Measurements from ENCODE around the gene GUCY1A1. TPM values are rescaled to one million over a fixed set of nuclear protein-coding genes. Genes with fewer than 3 reads are reported as not detected.

Gene GUCY1A1
- total and polyA plus RNA-seq, 2 of the 4 experiments (the other 2 are of a cell fraction), result 0.19 to 0.54 TPM

DNA sequence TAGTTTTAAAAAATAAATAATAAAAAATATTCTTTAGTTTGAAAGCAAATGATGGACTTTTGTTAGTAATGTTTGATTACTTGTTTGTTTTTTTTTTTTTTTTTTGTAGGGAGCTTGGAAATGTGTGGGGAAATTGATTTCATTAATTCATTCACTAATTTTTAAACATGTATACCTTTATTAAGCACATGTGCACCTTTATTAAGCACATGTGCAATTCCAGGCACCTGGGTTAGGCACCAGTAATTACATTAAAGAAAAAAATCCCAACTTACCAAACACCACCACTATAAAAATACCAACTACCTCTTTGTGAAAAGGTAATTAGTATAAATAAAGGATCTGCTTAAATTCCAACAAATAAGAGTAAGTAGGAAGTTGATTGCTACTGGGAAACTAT, 101.7 kb downstream of the GUCY1A1 start:
- no peaks in the 10 kb centered on the region for H3K27me3 ChIP-seq (ENCODE audit: control insufficient read depth, insufficient read depth, low read length)
- ATAC-seq (ENCODE audit: low read depth), result no peak

More for the DNA sequence above, 101.7 kb downstream of the GUCY1A1 start:
- Histone ChIP-seq H2AFZ (replicated peaks; ENCODE audit: low read length, poor library complexity) (no peak overlapping the region), H3K56ac (ENCODE audit: extremely low read depth, insufficient read depth, low read length) (no peak overlapping the region), H3K9me1 (ENCODE audit: insufficient read depth, low read length) (no peaks in the 10 kb centered on the region), H4K8ac (ENCODE audit: low read depth in 2 of 2, low read length in 2 of 2) (no peak overlapping the region), H4K5ac (ENCODE audit: low read depth, low read length) (no peak overlapping the region), H4K91ac (ENCODE audit: insufficient read depth, low read depth, low read length) (no peak overlapping the region), H3K4me2 (ENCODE audit: low read depth, low read length) (no peak overlapping the region), H3K23ac (ENCODE audit: low read depth, low read length) (no peak overlapping the region), H3K18ac (ENCODE audit: low read depth, low read length) (no peak overlapping the region), H3K4ac (ENCODE audit: low read depth, low read length) (no peak overlapping the region), H4K20me1 (ENCODE audit: insufficient read depth, low read length) (no peaks in the 10 kb centered on the region), H3K4me1 (ENCODE audit: control insufficient read depth, insufficient read depth, low read length) (peaks cover 3% of the 10 kb centered on the region; the same call in 1 of the 2 replicates), H3K9me3 (ENCODE audit: control insufficient read depth, insufficient read depth, low read length) (no peaks in the 10 kb centered on the region), H3K14ac (replicated peaks; ENCODE audit: low read depth, low read length) (no peak overlapping the region), H3K36me3 (ENCODE audit: control insufficient read depth, insufficient read depth, low read length) (no peaks in the 10 kb centered on the region; the same call in 1 of the 2 replicates), H2BK15ac (ENCODE audit: low read depth, low read length) (no peak overlapping the region), H2BK20ac (ENCODE audit: low read depth, low read length) (no peak overlapping the region), H2AK9ac (replicated peaks; ENCODE audit: low read depth, low read length, poor library complexity) (no peak overlapping the region), H3K9ac (ENCODE audit: low read depth, low read length) (no peak overlapping the region), H3K79me1 (ENCODE audit: low read depth in 1 of 2, low read length in 2 of 2) (no peaks in the 10 kb centered on the region), H3K4me3 (ENCODE audit: insufficient read depth, low read depth, low read length) (no peak overlapping the region), H3K27ac (ENCODE audit: insufficient read depth, low read length) (no peak overlapping the region), H2BK120ac (ENCODE audit: low read depth, low read length) (no peak overlapping the region), H2AK5ac (ENCODE audit: low read depth, low read length) (no peak overlapping the region), H2BK5ac (ENCODE audit: low read depth, low read length, poor library complexity, severe bottlenecking) (no peak overlapping the region)
- CTCF ChIA-PET, result no interaction called here
- dilution Hi-C loops (cut with HindIII; ENCODE audit: low sequenced_read_pairs, unreplicated experiment), result no loop called here
- BruUV-seq (replicated peaks), result no TSS peak
- intact Hi-C loops (cut with micrococcal nuclease), result loop anchor here (5.0 kb wide), 1 partner anchor 101 kb away; the partner anchor contains the start of gene GUCY1A1
- DNase-seq, result no peak
- no peak for TF ChIP-seq RFX5 (IDR thresholded peaks at IDR 0.05; ENCODE audit: low read depth, low read length)
- TF ChIP-seq, protein P1, sequence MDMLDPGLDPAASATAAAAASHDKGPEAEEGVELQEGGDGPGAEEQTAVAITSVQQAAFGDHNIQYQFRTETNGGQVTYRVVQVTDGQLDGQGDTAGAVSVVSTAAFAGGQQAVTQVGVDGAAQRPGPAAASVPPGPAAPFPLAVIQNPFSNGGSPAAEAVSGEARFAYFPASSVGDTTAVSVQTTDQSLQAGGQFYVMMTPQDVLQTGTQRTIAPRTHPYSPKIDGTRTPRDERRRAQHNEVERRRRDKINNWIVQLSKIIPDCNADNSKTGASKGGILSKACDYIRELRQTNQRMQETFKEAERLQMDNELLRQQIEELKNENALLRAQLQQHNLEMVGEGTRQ (IDR thresholded peaks at IDR 0.05; ENCODE audit: low read depth, low read length), result no peak
- TF ChIP-seq RCOR1 (IDR thresholded peaks at IDR 0.05; ENCODE audit: insufficient replicate concordance, low read length), result no peak
- TF ChIP-seq SMC3 (IDR thresholded peaks at IDR 0.05; ENCODE audit: low read depth, low read length), result no peak
- no peak for TF ChIP-seq CEBPB (IDR thresholded peaks at IDR 0.05; ENCODE audit: low read depth, low read length)
- TF ChIP-seq NFE2L2 (IDR thresholded peaks at IDR 0.05; ENCODE audit: low read depth, low read length), result no peak
- in situ Hi-C loops (cut with MboI; ENCODE audit: low sequenced_read_pairs), result no loop called here
- POLR2A ChIA-PET (ENCODE audit: unreplicated experiment), result no interaction called here
